Skeletal muscle satellite cell (primary cell): ENCODE measurements around the gene WWTR1.
A peak's percentile ranks its signal among the peaks of the same experiment; 100 is the strongest.

ENCODE experiments used
- H3K27me3 ChIP-seq: 2 replicates; pipeline ENCODE4 v1.7.0; 2013; ENCODE audit warnings: low read length; ENCODE audit not compliant: control insufficient read depth, insufficient read depth
- H3K36me3 ChIP-seq: 2 replicates; pipeline ENCODE4 v1.7.0; 2013; ENCODE audit warnings: mild to moderate bottlenecking, control low read depth, low read length; ENCODE audit not compliant: insufficient read depth
- H3K4me1 ChIP-seq: 2 replicates; pipeline ENCODE4 v1.7.0; 2013; ENCODE audit warnings: low read length; ENCODE audit not compliant: control insufficient read depth, insufficient read depth
- H3K4me2 ChIP-seq: 2 replicates; pipeline ENCODE4 v1.7.0; 2013; ENCODE audit warnings: mild to moderate bottlenecking, low read length
- H3K4me3 ChIP-seq: 2 replicates; pipeline ENCODE4 v1.7.0; 2013; ENCODE audit warnings: low read length
- H3K9ac ChIP-seq: 2 replicates; pipeline ENCODE4 v1.7.0; 2013; ENCODE audit warnings: mild to moderate bottlenecking, low read depth, low read length, moderate library complexity
- H3K9me3 ChIP-seq: replicated peaks from 2 replicates; pipeline ENCODE4 v1.7.0; 2013; ENCODE audit warnings: mild to moderate bottlenecking, control low read depth, low read length

Gene WWTR1

GRCh38 chr3:149516920-149517319 lies 140.9 kb downstream of the WWTR1 start:
- Histone ChIP-seq H3K27me3 (no peaks in the 10 kb centered on the region), H3K36me3 (peaks cover 42% of the 10 kb centered on the region), H3K9ac (no peak overlapping the region), H3K4me3 (no peak overlapping the region), H3K4me1 (peaks cover 4% of the 10 kb centered on the region), H3K4me2 (no peak overlapping the region), H3K9me3 (no peaks in the 10 kb centered on the region)

GRCh38 chr3:149515249-149515648 lies 142.6 kb downstream of the WWTR1 start:
- H3K4me1 ChIP-seq, result peaks cover 4% of the 10 kb centered on the region
- H3K4me2 ChIP-seq, result no peak overlapping the region
- no peaks in the 10 kb centered on the region for H3K27me3 ChIP-seq
- no peak overlapping the region for H3K4me3 ChIP-seq
- H3K36me3 ChIP-seq, result peaks cover 26% of the 10 kb centered on the region
- no peak overlapping the region for H3K9ac ChIP-seq
- no peaks in the 10 kb centered on the region for H3K9me3 ChIP-seq

GRCh38 chr3:149514471-149514870 lies 143.4 kb downstream of the WWTR1 start:
- Histone ChIP-seq H3K27me3 (no peaks in the 10 kb centered on the region), H3K4me1 (peaks cover 6% of the 10 kb centered on the region), H3K4me3 (no peak overlapping the region), H3K4me2 (no peak overlapping the region), H3K36me3 (peaks cover 23% of the 10 kb centered on the region), H3K9ac (no peak overlapping the region), H3K9me3 (no peaks in the 10 kb centered on the region)

GRCh38 chr3:149512073-149512782 lies 145.6 kb downstream of the WWTR1 start:
- Histone ChIP-seq H3K36me3 (peaks cover 12% of the 10 kb centered on the region), H3K4me3 (no peak overlapping the region), H3K4me2 (peak overlapping the region; percentile 50), H3K27me3 (no peaks in the 10 kb centered on the region), H3K4me1 (peaks cover 28% of the 10 kb centered on the region), H3K9me3 (no peaks in the 10 kb centered on the region), H3K9ac (no peak overlapping the region)

- H3K4me3 ChIP-seq, result no peak overlapping the region
- peaks cover 39% of the 10 kb centered on the region for H3K4me1 ChIP-seq
- H3K9ac ChIP-seq, result no peak overlapping the region
- H3K4me2 ChIP-seq, result no peak overlapping the region
- peaks cover 2% of the 10 kb centered on the region for H3K36me3 ChIP-seq
- no peaks in the 10 kb centered on the region for H3K9me3 ChIP-seq
- H3K27me3 ChIP-seq, result no peaks in the 10 kb centered on the region
These were observed 146.7 kb downstream of the WWTR1 start for GRCh38 chr3:149511040-149511626.

- H3K27me3 ChIP-seq, result no peaks in the 10 kb centered on the region
- H3K9ac ChIP-seq, result no peak overlapping the region
- H3K4me1 ChIP-seq, result peaks cover 42% of the 10 kb centered on the region
- H3K4me2 ChIP-seq, result no peak overlapping the region
- no peaks in the 10 kb centered on the region for H3K36me3 ChIP-seq
- H3K9me3 ChIP-seq, result no peaks in the 10 kb centered on the region
- H3K4me3 ChIP-seq, result no peak overlapping the region
These were observed 147.3 kb downstream of the WWTR1 start for GRCh38 chr3:149510480-149510879.

- no peaks in the 10 kb centered on the region for H3K27me3 ChIP-seq
- no peak overlapping the region for H3K4me3 ChIP-seq
- no peaks in the 10 kb centered on the region for H3K36me3 ChIP-seq
- peaks cover 42% of the 10 kb centered on the region for H3K4me1 ChIP-seq
- no peaks in the 10 kb centered on the region for H3K9me3 ChIP-seq
- H3K4me2 ChIP-seq, result no peak overlapping the region
- no peak overlapping the region for H3K9ac ChIP-seq
These were observed 148.3 kb downstream of the WWTR1 start for GRCh38 chr3:149509526-149509925.

- H3K4me2 ChIP-seq, result peak overlapping the region; percentile 79
- H3K4me1 ChIP-seq, result peaks cover 42% of the 10 kb centered on the region
- peak overlapping the region; percentile 59 for H3K4me3 ChIP-seq
- no peaks in the 10 kb centered on the region for H3K27me3 ChIP-seq
- H3K36me3 ChIP-seq, result no peaks in the 10 kb centered on the region
- H3K9me3 ChIP-seq, result no peaks in the 10 kb centered on the region
- H3K9ac ChIP-seq, result peak overlapping the region; percentile 72
These were observed 150.1 kb downstream of the WWTR1 start for GRCh38 chr3:149507491-149508324.

- Histone ChIP-seq H3K27me3 (no peaks in the 10 kb centered on the region), H3K9me3 (no peaks in the 10 kb centered on the region), H3K4me1 (peaks cover 39% of the 10 kb centered on the region), H3K9ac (peak overlapping the region; percentile 72), H3K36me3 (no peaks in the 10 kb centered on the region), H3K4me3 (peak overlapping the region; percentile 59), H3K4me2 (peak overlapping the region; percentile 79)
These were observed 150.9 kb downstream of the WWTR1 start for GRCh38 chr3:149506965-149507364.

GRCh38 chr3:149506540-149506939 lies 151.3 kb downstream of the WWTR1 start:
- Histone ChIP-seq H3K9ac (peak overlapping the region; percentile 72), H3K9me3 (no peaks in the 10 kb centered on the region), H3K36me3 (no peaks in the 10 kb centered on the region), H3K4me2 (peak overlapping the region; percentile 79), H3K27me3 (no peaks in the 10 kb centered on the region), H3K4me1 (peaks cover 43% of the 10 kb centered on the region), H3K4me3 (peak overlapping the region; percentile 59)

GRCh38 chr3:149502438-149502837 lies 155.4 kb downstream of the WWTR1 start:
- H3K27me3 ChIP-seq, result no peaks in the 10 kb centered on the region
- no peak overlapping the region for H3K4me3 ChIP-seq
- H3K4me2 ChIP-seq, result no peak overlapping the region
- H3K9me3 ChIP-seq, result no peaks in the 10 kb centered on the region
- no peaks in the 10 kb centered on the region for H3K36me3 ChIP-seq
- peaks cover 27% of the 10 kb centered on the region for H3K4me1 ChIP-seq
- H3K9ac ChIP-seq, result no peak overlapping the region
